ENCODE data around the gene GABPB1.
"Not testable (repeated sequence)": the region's sequence is repeated elsewhere in the genome, so short reads cannot be mapped to it uniquely, and the experiment has no call there.

The GABPB1 gene

GRCh38 chr15:50354838-50355618 lies at the start of gene GABPB1:
TSS of gene GABPB1 (minus strand) at chr15:50355198. CDS start at chr15:50309798, 45,400 bp downstream.
- peak; percentile 98 for DNase-seq (ENCODE audit: low read depth, low spot score)

GRCh38 chr15:50391561-50391960 lies 36.6 kb upstream of the GABPB1 start:
- not testable (repeated sequence) for DNase-seq (ENCODE audit: low read depth, low spot score)

GRCh38 chr15:50390554-50391264 lies 35.7 kb upstream of the GABPB1 start:
- DNase-seq (ENCODE audit: low read depth, low spot score) = no peak

- DNase-seq (ENCODE audit: low read depth, low spot score) = not testable (repeated sequence)
These were observed 27.4 kb upstream of the GABPB1 start for GRCh38 chr15:50382408-50382807.

GRCh38 chr15:50381438-50381837 lies 26.4 kb upstream of the GABPB1 start:
- no peak for DNase-seq (ENCODE audit: low read depth, low spot score)

- peak; percentile 8 for DNase-seq (ENCODE audit: low read depth, low spot score)
These were observed 25.1 kb upstream of the GABPB1 start for GRCh38 chr15:50380089-50380488.

- not testable (repeated sequence) for DNase-seq (ENCODE audit: low read depth, low spot score)
These were observed 24.4 kb upstream of the GABPB1 start for GRCh38 chr15:50379413-50379812.

- DNase-seq (ENCODE audit: low read depth, low spot score) = no peak
These were observed 23.8 kb upstream of the GABPB1 start for GRCh38 chr15:50378776-50379175.

- DNase-seq (ENCODE audit: low read depth, low spot score) = no peak
These were observed 23.1 kb upstream of the GABPB1 start for GRCh38 chr15:50377867-50378751.

- not testable (repeated sequence) for DNase-seq (ENCODE audit: low read depth, low spot score)
These were observed 14.6 kb upstream of the GABPB1 start for GRCh38 chr15:50369564-50369963.

- DNase-seq (ENCODE audit: low read depth, low spot score) = no peak
These were observed 11.0 kb upstream of the GABPB1 start for GRCh38 chr15:50365971-50366370.

GRCh38 chr15:50365570-50365969 lies 10.6 kb upstream of the GABPB1 start:
- no peak for DNase-seq (ENCODE audit: low read depth, low spot score)

- DNase-seq (ENCODE audit: low read depth, low spot score) = no peak
These were observed 8.6 kb upstream of the GABPB1 start for GRCh38 chr15:50363612-50364011.

- no peak for DNase-seq (ENCODE audit: low read depth, low spot score)
These were observed 6.8 kb upstream of the GABPB1 start for GRCh38 chr15:50361756-50362155.

- peak; percentile 55 for DNase-seq (ENCODE audit: low read depth, low spot score)
These were observed 3.8 kb upstream of the GABPB1 start for GRCh38 chr15:50358845-50359244.

- DNase-seq (ENCODE audit: low read depth, low spot score) = peak; percentile 9
These were observed 982 bp upstream of the GABPB1 start for GRCh38 chr15:50355980-50356379.

GRCh38 chr15:50355619-50355905 lies 564 bp upstream of the GABPB1 start:
- DNase-seq (ENCODE audit: low read depth, low spot score) = no peak

GRCh38 chr15:50353975-50354837 lies 792 bp downstream of the GABPB1 start:
- DNase-seq (ENCODE audit: low read depth, low spot score) = peak; percentile 85

GRCh38 chr15:50353251-50353974 lies 1.6 kb downstream of the GABPB1 start:
- peak; percentile 61 for DNase-seq (ENCODE audit: low read depth, low spot score)

- DNase-seq (ENCODE audit: low read depth, low spot score) = no peak
These were observed 4.4 kb downstream of the GABPB1 start for GRCh38 chr15:50350621-50351020.

GRCh38 chr15:50345298-50345697 lies 9.7 kb downstream of the GABPB1 start:
- no peak for DNase-seq (ENCODE audit: low read depth, low spot score)
